Subcutaneous abdominal adipose tissue (tissue), 5 donors: ENCODE results near the gene TRMT13.

Experiments used
- H3K27ac ChIP-seq: one replicate; pipeline ENCODE4 v1.7.0; 2013; ENCODE audit warnings: low read depth, mild to moderate bottlenecking, inconsistent platforms, low read length, moderate library complexity
- H3K27me3 ChIP-seq, 5 donors: one replicate each; pipeline ENCODE4 v1.7.0; 2013; ENCODE audit warnings: low read length in 5 of 5, inconsistent platforms in 1 of 5; ENCODE audit not compliant: control insufficient read depth in 5 of 5, insufficient read depth in 4 of 5
- H3K36me3 ChIP-seq, 5 donors: one replicate each; pipeline ENCODE4 v1.7.0; 2013; ENCODE audit warnings: low read length in 5 of 5; ENCODE audit not compliant: control insufficient read depth in 5 of 5, insufficient read depth in 5 of 5
- H3K4me1 ChIP-seq, 5 donors: one replicate each; pipeline ENCODE4 v1.7.0; 2013; ENCODE audit warnings: low read length in 5 of 5, mild to moderate bottlenecking in 3 of 5, moderate library complexity in 1 of 5; ENCODE audit not compliant: control insufficient read depth in 5 of 5, insufficient read depth in 5 of 5
- H3K4me3 ChIP-seq, 5 donors: one replicate each; pipeline ENCODE4 v1.7.0; 2013; ENCODE audit warnings: low read length in 5 of 5, low read depth in 1 of 5
- H3K9ac ChIP-seq, 5 donors: one replicate each; pipeline ENCODE4 v1.7.0; 2013; ENCODE audit warnings: low read length in 5 of 5, mild to moderate bottlenecking in 4 of 5, moderate library complexity in 3 of 5
- H3K9me3 ChIP-seq, 5 donors: one replicate each; pipeline ENCODE4 v1.7.0; 2013; ENCODE audit warnings: low read length in 5 of 5; ENCODE audit not compliant: control insufficient read depth in 5 of 5
- donor health status: healthy.
- donor health status: healthy.
- donor health status: healthy.
- donor health status: healthy.
- donor health status: healthy.

Gene TRMT13

GRCh38 chr1:100147875-100148274, 14.9 kb downstream of the TRMT13 start:
- Histone ChIP-seq H3K4me1 (no peaks in the 10 kb centered on the region), H3K27ac (no peak overlapping the region), H3K27me3 (no peaks in the 10 kb centered on the region), H3K4me3 (no peak overlapping the region), H3K9me3 (no peaks in the 10 kb centered on the region), H3K9ac (no peak overlapping the region), H3K36me3 (peaks cover 44 to 64% (median 59%) of the 10 kb centered on the region in 5 donors)

- no peaks in the 10 kb centered on the region for H3K4me1 ChIP-seq
- H3K4me3 ChIP-seq = no peak overlapping the region
- H3K9ac ChIP-seq = no peak overlapping the region
- no peaks in the 10 kb centered on the region for H3K27me3 ChIP-seq
- H3K9me3 ChIP-seq = no peaks in the 10 kb centered on the region
- no peak overlapping the region for H3K27ac ChIP-seq
- H3K36me3 ChIP-seq = peaks cover 15 to 34% (median 27%) of the 10 kb centered on the region in 5 donors
Measured at GRCh38 chr1:100151679-100152078, 18.7 kb downstream of the TRMT13 start.

GRCh38 chr1:100152271-100152670, 19.3 kb downstream of the TRMT13 start:
- no peaks in the 10 kb centered on the region for H3K27me3 ChIP-seq
- H3K27ac ChIP-seq = no peak overlapping the region
- no peak overlapping the region for H3K9ac ChIP-seq
- no peak overlapping the region for H3K4me3 ChIP-seq
- H3K36me3 ChIP-seq = peaks cover 12 to 28% (median 21%) of the 10 kb centered on the region in 5 donors
- H3K9me3 ChIP-seq = no peaks in the 10 kb centered on the region
- no peaks in the 10 kb centered on the region for H3K4me1 ChIP-seq

GRCh38 chr1:100162881-100163280, 29.9 kb downstream of the TRMT13 start:
- H3K27me3 ChIP-seq = no peaks in the 10 kb centered on the region
- no peak overlapping the region for H3K4me3 ChIP-seq
- H3K27ac ChIP-seq = no peak overlapping the region
- H3K9ac ChIP-seq = no peak overlapping the region
- H3K4me1 ChIP-seq = peaks cover 0 to 6% (median 4%) of the 10 kb centered on the region in 5 donors
- H3K36me3 ChIP-seq = no peaks in the 10 kb centered on the region
- H3K9me3 ChIP-seq = no peaks in the 10 kb centered on the region

- Histone ChIP-seq H3K36me3 (no peaks in the 10 kb centered on the region), H3K27ac (no peak overlapping the region), H3K9me3 (no peaks in the 10 kb centered on the region), H3K9ac (no peak overlapping the region), H3K4me3 (no peak overlapping the region), H3K27me3 (no peaks in the 10 kb centered on the region), H3K4me1 (peaks cover 0 to 6% (median 4%) of the 10 kb centered on the region in 5 donors)
Measured at GRCh38 chr1:100164216-100164615, 31.3 kb downstream of the TRMT13 start.

- Histone ChIP-seq H3K9me3 (no peaks in the 10 kb centered on the region), H3K9ac (no peak overlapping the region), H3K4me1 (peaks cover 0 to 6% (median 4%) of the 10 kb centered on the region in 5 donors), H3K36me3 (no peaks in the 10 kb centered on the region), H3K4me3 (no peak overlapping the region), H3K27ac (no peak overlapping the region), H3K27me3 (no peaks in the 10 kb centered on the region)
Measured at GRCh38 chr1:100164702-100165101, 31.7 kb downstream of the TRMT13 start.

- Histone ChIP-seq H3K27ac (no peak overlapping the region), H3K9me3 (no peaks in the 10 kb centered on the region), H3K4me3 (no peak overlapping the region), H3K36me3 (no peaks in the 10 kb centered on the region), H3K4me1 (peaks cover 0 to 6% (median 4%) of the 10 kb centered on the region in 5 donors), H3K9ac (no peak overlapping the region), H3K27me3 (no peaks in the 10 kb centered on the region)
Measured at GRCh38 chr1:100168051-100168450, 35.1 kb downstream of the TRMT13 start.

- Histone ChIP-seq H3K27ac (no peak overlapping the region), H3K4me1 (no peaks in the 10 kb centered on the region), H3K27me3 (no peaks in the 10 kb centered on the region), H3K4me3 (no peak overlapping the region), H3K9ac (no peak overlapping the region), H3K36me3 (no peaks in the 10 kb centered on the region), H3K9me3 (no peaks in the 10 kb centered on the region)
Measured at GRCh38 chr1:100177295-100178041, 44.5 kb downstream of the TRMT13 start.

- H3K4me1 ChIP-seq = no peaks in the 10 kb centered on the region
- no peak within 1 kb of the TSS for H3K27ac ChIP-seq
- no peak within 1 kb of the TSS for H3K9ac ChIP-seq
- H3K36me3 ChIP-seq = no peaks in the 10 kb centered on the region
- H3K4me3 ChIP-seq = no peak within 1 kb of the TSS
- H3K9me3 ChIP-seq = no peaks in the 10 kb centered on the region
- H3K27me3 ChIP-seq = no peaks in the 10 kb centered on the region
Measured at GRCh38 chr1:100178091-100178490, 45.1 kb downstream of the TRMT13 start, which contains the start of gene LRRC39. LRRC39 (minus strand) TSS chr1:100178256; CDS start chr1:100168516, 9,740 bp downstream.

- no peak overlapping the region for H3K4me3 ChIP-seq
- H3K9me3 ChIP-seq = no peaks in the 10 kb centered on the region
- H3K9ac ChIP-seq = no peak overlapping the region
- H3K27ac ChIP-seq = no peak overlapping the region
- no peaks in the 10 kb centered on the region for H3K36me3 ChIP-seq
- peaks cover 0 to 8% (median 7%) of the 10 kb centered on the region in 5 donors for H3K4me1 ChIP-seq
- H3K27me3 ChIP-seq = no peaks in the 10 kb centered on the region
Measured at GRCh38 chr1:100183370-100183769, 50.4 kb downstream of the TRMT13 start.
